ENCODE data around the gene ARMC6. TPM values are rescaled to one million over a fixed set of nuclear protein-coding genes. Genes with fewer than 3 reads are reported as not detected.

Gene ARMC6
- total RNA-seq, 1 donor from 2014 or later: 33.3 TPM

GRCh38 chr19:19051478-19052213 lies 18.2 kb downstream of the ARMC6 start:
- H3K27me3 Mint-ChIP-seq: no peaks in the 10 kb centered on the region
- DNase-seq (no peak), ATAC-seq (ENCODE audit: low read depth) (no peak)
- H3K4me3 Mint-ChIP-seq: no peak overlapping the region
- no peaks in the 10 kb centered on the region for H3K4me1 Mint-ChIP-seq
- H3K9me3 Mint-ChIP-seq: no peaks in the 10 kb centered on the region
- TF ChIP-seq CTCF (IDR thresholded peaks at IDR 0.05): no peak
- intact Hi-C loops (cut with micrococcal nuclease): no loop called here
- no peak overlapping the region for H3K27ac Mint-ChIP-seq
- H3K36me3 Mint-ChIP-seq (ENCODE audit: low read depth): peaks cover 68% of the 10 kb centered on the region
- ChIA-PET POLR2A (no interaction called here), CTCF (interaction anchor here (1.0 to 2.1 kb wide), 6 partner anchors 12 to 174 kb away, joined by 3 to 7 read pairs (median 3); partner anchors contain the start of gene SLC25A42)

GRCh38 chr19:19052921-19053320 lies 19.5 kb downstream of the ARMC6 start:
- ATAC-seq (ENCODE audit: low read depth): no peak
- POLR2A ChIA-PET: no interaction called here

GRCh38 chr19:19053508-19054314 lies 20.3 kb downstream of the ARMC6 start:
- H3K36me3 Mint-ChIP-seq (ENCODE audit: low read depth): peaks cover 69% of the 10 kb centered on the region
- no peak overlapping the region for H3K27ac Mint-ChIP-seq
- H3K4me1 Mint-ChIP-seq: no peaks in the 10 kb centered on the region
- no peak overlapping the region for H3K4me3 Mint-ChIP-seq
- peak; percentile 48 for DNase-seq
- H3K27me3 Mint-ChIP-seq: no peaks in the 10 kb centered on the region
- intact Hi-C loops (cut with micrococcal nuclease): loop anchor here (1.0 kb wide), 4 partner anchors 57 to 172 kb away; no protein-coding TSS in a partner anchor
- POLR2A ChIA-PET: no interaction called here
- CTCF ChIA-PET: interaction anchor here (0.5 to 2.4 kb wide), 10 partner anchors 10 to 121 kb away, joined by 3 to 10 read pairs (median 6); partner anchors contain the start of genes MEF2B and SLC25A42
- H3K9me3 Mint-ChIP-seq: no peaks in the 10 kb centered on the region
- peak; percentile 69 for ATAC-seq (ENCODE audit: low read depth)
- TF ChIP-seq CTCF (IDR thresholded peaks at IDR 0.05): no peak

More at GRCh38 chr19:19052921-19053320, 19.5 kb downstream of the ARMC6 start:
- Mint-ChIP-seq H3K4me1 (no peaks in the 10 kb centered on the region), H3K27me3 (no peaks in the 10 kb centered on the region), H3K36me3 (ENCODE audit: low read depth) (peaks cover 71% of the 10 kb centered on the region), H3K27ac (no peak overlapping the region), H3K9me3 (no peaks in the 10 kb centered on the region), H3K4me3 (no peak overlapping the region)
- intact Hi-C loops (cut with micrococcal nuclease): loop anchor here (1.0 kb wide), 3 partner anchors 57 to 122 kb away; no protein-coding TSS in a partner anchor
- CTCF ChIA-PET: interaction anchor here (1.0 to 2.4 kb wide), 6 partner anchors 10 to 122 kb away, joined by 3 to 10 read pairs (median 4); partner anchors contain the start of genes MEF2B and SLC25A42
- DNase-seq: no peak
- no peak for TF ChIP-seq CTCF (IDR thresholded peaks at IDR 0.05)

GRCh38 chr19:19054315-19054938 lies 21.0 kb downstream of the ARMC6 start:
- Mint-ChIP-seq H3K27ac (no peak overlapping the region), H3K36me3 (ENCODE audit: low read depth) (peaks cover 72% of the 10 kb centered on the region), H3K27me3 (no peaks in the 10 kb centered on the region), H3K4me3 (no peak overlapping the region), H3K9me3 (no peaks in the 10 kb centered on the region), H3K4me1 (no peaks in the 10 kb centered on the region)
- ChIA-PET CTCF (interaction anchor here (0.5 to 2.4 kb wide), 9 partner anchors 9 to 137 kb away, joined by 3 to 10 read pairs (median 4); partner anchors contain the start of gene SLC25A42), POLR2A (no interaction called here)
- intact Hi-C loops (cut with micrococcal nuclease): loop anchor here (1.0 kb wide), 1 partner anchor 171 kb away; no protein-coding TSS in a partner anchor
- no peak for TF ChIP-seq CTCF (IDR thresholded peaks at IDR 0.05)
- no peak for ATAC-seq (ENCODE audit: low read depth)
- no peak for DNase-seq
